Measurements from ENCODE around the gene OR2L8.

DNA sequence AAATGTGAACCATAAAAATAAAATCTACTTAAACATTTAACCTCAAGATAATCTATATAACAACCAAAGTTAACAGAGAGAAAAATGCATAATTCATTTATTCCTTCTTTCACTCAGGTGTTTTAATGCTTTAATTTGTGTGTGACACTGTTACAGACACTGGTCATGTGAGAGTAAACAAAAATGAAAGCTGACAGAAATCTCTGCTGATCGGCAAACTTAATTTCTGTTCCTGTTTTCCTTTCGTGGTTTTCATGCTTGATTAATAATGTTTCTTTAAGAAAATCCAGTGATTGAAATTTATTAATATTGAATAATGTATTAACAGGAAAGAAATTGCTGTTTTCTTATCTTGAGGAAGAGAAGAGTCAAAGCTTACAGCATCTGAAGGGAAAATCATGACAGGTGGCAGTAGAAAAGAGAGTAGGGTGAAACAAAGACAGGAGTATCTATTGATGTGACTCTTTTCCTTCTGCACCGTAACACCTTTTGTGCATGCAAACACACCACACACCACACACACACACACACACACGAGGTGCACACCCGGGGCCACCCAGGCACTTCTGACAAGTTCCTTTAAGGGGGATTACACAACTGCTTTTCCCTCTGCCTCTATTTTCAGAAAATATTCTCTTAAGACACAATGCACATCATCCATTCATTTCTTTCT is 18.0 kb downstream of the OR2L8 start:
- TF ChIP-seq CTCF (IDR thresholded peaks at IDR 0.05) (no peak), EP300 (IDR thresholded peaks at IDR 0.05) (no peak), POLR2A (IDR thresholded peaks at IDR 0.05) (no peak)
